ENCODE results near the gene HBZ. TPM values are rescaled to one million over a fixed set of nuclear protein-coding genes. Genes with fewer than 3 reads are reported as not detected.

Gene HBZ
- total and polyA plus RNA-seq, 9 of the 15 experiments (the other 6 are each of a cell fraction or from before 2014, with no cell fraction given) = 58.0 to 610 (median 113) TPM

DNA sequence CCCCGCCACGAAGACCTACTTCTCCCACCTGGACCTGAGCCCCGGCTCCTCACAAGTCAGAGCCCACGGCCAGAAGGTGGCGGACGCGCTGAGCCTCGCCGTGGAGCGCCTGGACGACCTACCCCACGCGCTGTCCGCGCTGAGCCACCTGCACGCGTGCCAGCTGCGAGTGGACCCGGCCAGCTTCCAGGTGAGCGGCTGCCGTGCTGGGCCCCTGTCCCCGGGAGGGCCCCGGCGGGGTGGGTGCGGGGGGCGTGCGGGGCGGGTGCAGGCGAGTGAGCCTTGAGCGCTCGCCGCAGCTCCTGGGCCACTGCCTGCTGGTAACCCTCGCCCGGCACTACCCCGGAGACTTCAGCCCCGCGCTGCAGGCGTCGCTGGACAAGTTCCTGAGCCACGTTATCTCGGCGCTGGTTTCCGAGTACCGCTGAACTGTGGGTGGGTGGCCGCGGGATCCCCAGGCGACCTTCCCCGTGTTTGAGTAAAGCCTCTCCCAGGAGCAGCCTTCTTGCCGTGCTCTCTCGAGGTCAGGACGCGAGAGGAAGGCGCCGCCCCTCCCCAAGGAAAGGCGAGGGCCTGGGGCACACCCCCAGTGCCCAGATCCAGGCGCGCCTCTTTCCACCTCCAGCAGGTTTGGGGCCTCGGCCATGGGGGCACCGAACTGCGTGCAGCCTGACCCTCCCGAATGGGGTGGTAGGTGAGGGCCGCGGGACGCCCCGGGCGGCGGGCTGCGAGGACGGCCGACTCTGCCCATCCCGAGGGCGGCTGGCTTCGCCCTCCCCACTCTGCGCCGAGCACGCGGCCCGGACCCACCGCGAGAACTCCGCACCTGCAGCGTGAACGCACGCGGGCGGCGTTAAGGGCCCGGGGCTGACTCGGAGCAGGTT lies 28.5 kb downstream of the HBZ start (continued):
- TF ChIP-seq HNRNPL (IDR thresholded peaks at IDR 0.05; ENCODE audit: low read depth, low read length) (peak; percentile 99), ZNF121 (CRISPR knock-in tag; conservative IDR thresholded peaks at IDR 0.05) (peak; percentile 77), TEAD4 (IDR thresholded peaks at IDR 0.05; ENCODE audit: low read length) (peak; percentile 42; the same call in 1 of the 2 replicates), TEAD4 (CRISPR knock-in tag; IDR thresholded peaks at IDR 0.05; ENCODE audit: borderline replicate concordance) (peak; percentile 99), ZNF165 (CRISPR knock-in tag; IDR thresholded peaks at IDR 0.05; ENCODE audit: borderline replicate concordance) (no peak), FOXA1 (IDR thresholded peaks at IDR 0.05; ENCODE audit: borderline replicate concordance) (no peak), PHB2 (IDR thresholded peaks at IDR 0.05; ENCODE audit: low read depth) (no peak), MEF2D (tag; conservative IDR thresholded peaks at IDR 0.05; ENCODE audit: low read depth) (no peak), CHCHD3 (CRISPR knock-in tag; IDR thresholded peaks at IDR 0.05) (no peak), FOS (IDR thresholded peaks at IDR 0.05; ENCODE audit: extremely low read depth, insufficient read length) (no peak), MNT (conservative IDR thresholded peaks at IDR 0.05) (peak; percentile 86 to 95; a peak in 3 of 4 replicates)
- TF ChIP-seq, protein P1, sequence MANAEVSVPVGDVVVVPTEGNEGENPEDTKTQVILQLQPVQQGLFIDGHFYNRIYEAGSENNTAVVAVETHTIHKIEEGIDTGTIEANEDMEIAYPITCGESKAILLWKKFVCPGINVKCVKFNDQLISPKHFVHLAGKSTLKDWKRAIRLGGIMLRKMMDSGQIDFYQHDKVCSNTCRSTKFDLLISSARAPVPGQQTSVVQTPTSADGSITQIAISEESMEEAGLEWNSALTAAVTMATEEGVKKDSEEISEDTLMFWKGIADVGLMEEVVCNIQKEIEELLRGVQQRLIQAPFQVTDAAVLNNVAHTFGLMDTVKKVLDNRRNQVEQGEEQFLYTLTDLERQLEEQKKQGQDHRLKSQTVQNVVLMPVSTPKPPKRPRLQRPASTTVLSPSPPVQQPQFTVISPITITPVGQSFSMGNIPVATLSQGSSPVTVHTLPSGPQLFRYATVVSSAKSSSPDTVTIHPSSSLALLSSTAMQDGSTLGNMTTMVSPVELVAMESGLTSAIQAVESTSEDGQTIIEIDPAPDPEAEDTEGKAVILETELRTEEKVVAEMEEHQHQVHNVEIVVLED (CRISPR knock-in tag; IDR thresholded peaks at IDR 0.05) = peak; percentile 65; the same call in 1 of the 2 replicates
- TF ChIP-seq, protein P2, sequence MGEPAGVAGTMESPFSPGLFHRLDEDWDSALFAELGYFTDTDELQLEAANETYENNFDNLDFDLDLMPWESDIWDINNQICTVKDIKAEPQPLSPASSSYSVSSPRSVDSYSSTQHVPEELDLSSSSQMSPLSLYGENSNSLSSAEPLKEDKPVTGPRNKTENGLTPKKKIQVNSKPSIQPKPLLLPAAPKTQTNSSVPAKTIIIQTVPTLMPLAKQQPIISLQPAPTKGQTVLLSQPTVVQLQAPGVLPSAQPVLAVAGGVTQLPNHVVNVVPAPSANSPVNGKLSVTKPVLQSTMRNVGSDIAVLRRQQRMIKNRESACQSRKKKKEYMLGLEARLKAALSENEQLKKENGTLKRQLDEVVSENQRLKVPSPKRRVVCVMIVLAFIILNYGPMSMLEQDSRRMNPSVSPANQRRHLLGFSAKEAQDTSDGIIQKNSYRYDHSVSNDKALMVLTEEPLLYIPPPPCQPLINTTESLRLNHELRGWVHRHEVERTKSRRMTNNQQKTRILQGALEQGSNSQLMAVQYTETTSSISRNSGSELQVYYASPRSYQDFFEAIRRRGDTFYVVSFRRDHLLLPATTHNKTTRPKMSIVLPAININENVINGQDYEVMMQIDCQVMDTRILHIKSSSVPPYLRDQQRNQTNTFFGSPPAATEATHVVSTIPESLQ (CRISPR knock-in tag; IDR thresholded peaks at IDR 0.05) = peak; percentile 99
- TF ChIP-seq, protein P3, sequence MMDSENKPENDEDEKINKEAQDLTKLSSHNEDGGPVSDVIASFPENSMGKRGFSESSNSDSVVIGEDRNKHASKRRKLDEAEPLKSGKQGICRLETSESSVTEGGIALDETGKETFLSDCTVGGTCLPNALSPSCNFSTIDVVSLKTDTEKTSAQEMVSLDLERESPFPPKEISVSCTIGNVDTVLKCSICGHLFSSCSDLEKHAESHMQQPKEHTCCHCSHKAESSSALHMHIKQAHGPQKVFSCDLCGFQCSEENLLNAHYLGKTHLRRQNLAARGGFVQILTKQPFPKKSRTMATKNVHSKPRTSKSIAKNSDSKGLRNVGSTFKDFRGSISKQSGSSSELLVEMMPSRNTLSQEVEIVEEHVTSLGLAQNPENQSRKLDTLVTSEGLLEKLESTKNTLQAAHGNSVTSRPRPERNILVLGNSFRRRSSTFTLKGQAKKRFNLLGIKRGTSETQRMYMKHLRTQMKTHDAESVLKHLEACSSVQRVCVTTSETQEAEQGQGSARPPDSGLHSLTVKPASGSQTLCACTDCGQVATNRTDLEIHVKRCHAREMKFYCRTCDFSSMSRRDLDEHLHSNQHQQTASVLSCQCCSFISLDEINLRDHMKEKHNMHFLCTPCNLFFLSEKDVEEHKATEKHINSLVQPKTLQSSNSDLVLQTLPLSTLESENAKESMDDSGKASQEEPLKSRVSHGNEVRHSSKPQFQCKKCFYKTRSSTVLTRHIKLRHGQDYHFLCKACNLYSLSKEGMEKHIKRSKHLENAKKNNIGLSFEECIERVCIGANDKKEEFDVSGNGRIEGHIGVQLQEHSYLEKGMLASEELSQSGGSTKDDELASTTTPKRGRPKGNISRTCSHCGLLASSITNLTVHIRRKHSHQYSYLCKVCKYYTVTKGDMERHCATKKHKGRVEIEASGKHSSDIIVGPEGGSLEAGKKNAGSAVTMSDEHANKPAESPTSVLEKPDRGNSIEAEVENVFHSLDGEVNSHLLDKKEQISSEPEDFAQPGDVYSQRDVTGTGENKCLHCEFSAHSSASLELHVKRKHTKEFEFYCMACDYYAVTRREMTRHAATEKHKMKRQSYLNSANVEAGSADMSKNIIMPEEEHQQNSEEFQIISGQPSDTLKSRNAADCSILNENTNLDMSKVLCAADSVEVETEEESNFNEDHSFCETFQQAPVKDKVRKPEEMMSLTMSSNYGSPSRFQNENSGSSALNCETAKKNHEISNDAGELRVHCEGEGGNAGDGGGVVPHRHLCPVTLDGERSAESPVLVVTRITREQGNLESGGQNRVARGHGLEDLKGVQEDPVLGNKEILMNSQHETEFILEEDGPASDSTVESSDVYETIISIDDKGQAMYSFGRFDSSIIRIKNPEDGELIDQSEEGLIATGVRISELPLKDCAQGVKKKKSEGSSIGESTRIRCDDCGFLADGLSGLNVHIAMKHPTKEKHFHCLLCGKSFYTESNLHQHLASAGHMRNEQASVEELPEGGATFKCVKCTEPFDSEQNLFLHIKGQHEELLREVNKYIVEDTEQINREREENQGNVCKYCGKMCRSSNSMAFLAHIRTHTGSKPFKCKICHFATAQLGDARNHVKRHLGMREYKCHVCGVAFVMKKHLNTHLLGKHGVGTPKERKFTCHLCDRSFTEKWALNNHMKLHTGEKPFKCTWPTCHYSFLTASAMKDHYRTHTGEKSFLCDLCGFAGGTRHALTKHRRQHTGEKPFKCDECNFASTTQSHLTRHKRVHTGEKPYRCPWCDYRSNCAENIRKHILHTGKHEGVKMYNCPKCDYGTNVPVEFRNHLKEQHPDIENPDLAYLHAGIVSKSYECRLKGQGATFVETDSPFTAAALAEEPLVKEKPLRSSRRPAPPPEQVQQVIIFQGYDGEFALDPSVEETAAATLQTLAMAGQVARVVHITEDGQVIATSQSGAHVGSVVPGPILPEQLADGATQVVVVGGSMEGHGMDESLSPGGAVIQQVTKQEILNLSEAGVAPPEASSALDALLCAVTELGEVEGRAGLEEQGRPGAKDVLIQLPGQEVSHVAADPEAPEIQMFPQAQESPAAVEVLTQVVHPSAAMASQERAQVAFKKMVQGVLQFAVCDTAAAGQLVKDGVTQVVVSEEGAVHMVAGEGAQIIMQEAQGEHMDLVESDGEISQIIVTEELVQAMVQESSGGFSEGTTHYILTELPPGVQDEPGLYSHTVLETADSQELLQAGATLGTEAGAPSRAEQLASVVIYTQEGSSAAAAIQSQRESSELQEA (IDR thresholded peaks at IDR 0.05; ENCODE audit: low read depth) = no peak
